ENCODE measurements around the gene CRYBA1.

The CRYBA1 gene

DNA sequence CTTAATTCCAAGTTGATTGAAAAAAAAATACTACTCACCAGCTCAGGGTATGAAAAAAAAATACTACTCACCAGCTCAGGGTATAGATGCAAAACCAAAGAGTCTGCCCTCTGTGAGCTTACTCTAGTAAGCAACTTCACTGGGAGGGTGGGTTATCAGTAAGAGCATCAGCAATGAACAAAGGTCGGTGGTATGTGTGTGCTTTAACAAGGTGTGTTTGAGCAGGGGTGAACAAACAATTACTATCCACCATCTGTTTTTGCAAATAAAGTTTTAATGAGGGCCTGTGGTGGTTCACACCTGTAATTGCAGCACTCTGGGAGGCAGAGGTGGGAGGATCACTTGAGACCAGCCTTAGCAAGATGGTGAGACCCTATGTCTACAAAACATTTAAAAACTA lies 27.3 kb downstream of the CRYBA1 start:
- TF ChIP-seq CTCF (IDR thresholded peaks at IDR 0.05; ENCODE audit: low read depth, low read length) (no peak), MYC (IDR thresholded peaks at IDR 0.05; ENCODE audit: low read depth, low read length) (no peak), POLR2A (IDR thresholded peaks at IDR 0.05; ENCODE audit: extremely low read depth, insufficient read length) (no peak), MAX (IDR thresholded peaks at IDR 0.05; ENCODE audit: low read depth, low read length) (no peak)
- no peak overlapping the region for H3K4me3 ChIP-seq (ENCODE audit: low read depth, low read length)
- no peak for DNase-seq (ENCODE audit: low read depth)

GRCh38 chr17:29278692-29279091 lies 32.0 kb downstream of the CRYBA1 start:
- no peak for DNase-seq (ENCODE audit: low read depth)
- TF ChIP-seq CTCF (IDR thresholded peaks at IDR 0.05; ENCODE audit: low read depth, low read length) (no peak), MAX (IDR thresholded peaks at IDR 0.05; ENCODE audit: low read depth, low read length) (no peak), POLR2A (IDR thresholded peaks at IDR 0.05; ENCODE audit: extremely low read depth, insufficient read length) (no peak)
- peak overlapping the region; percentile 23 for H3K4me3 ChIP-seq (ENCODE audit: low read depth, low read length)

GRCh38 chr17:29279397-29280070 lies 32.9 kb downstream of the CRYBA1 start:
- TF ChIP-seq MYC (IDR thresholded peaks at IDR 0.05; ENCODE audit: low read depth, low read length) (no peak), MAX (IDR thresholded peaks at IDR 0.05; ENCODE audit: low read depth, low read length) (no peak), POLR2A (IDR thresholded peaks at IDR 0.05; ENCODE audit: extremely low read depth, insufficient read length) (no peak), CTCF (IDR thresholded peaks at IDR 0.05; ENCODE audit: low read depth, low read length) (no peak)
- DNase-seq (ENCODE audit: low read depth), result peak; percentile 63

GRCh38 chr17:29283496-29283895 lies 36.8 kb downstream of the CRYBA1 start:
- TF ChIP-seq CTCF (IDR thresholded peaks at IDR 0.05; ENCODE audit: low read depth, low read length) (peak; percentile 12), POLR2A (IDR thresholded peaks at IDR 0.05; ENCODE audit: extremely low read depth, insufficient read length) (no peak)
- peak overlapping the region; percentile 51 for H3K4me3 ChIP-seq (ENCODE audit: low read depth, low read length)
- DNase-seq (ENCODE audit: low read depth), result no peak

More at GRCh38 chr17:29279397-29280070, 32.9 kb downstream of the CRYBA1 start:
- no peak overlapping the region for H3K4me3 ChIP-seq (ENCODE audit: low read depth, low read length)

DNA sequence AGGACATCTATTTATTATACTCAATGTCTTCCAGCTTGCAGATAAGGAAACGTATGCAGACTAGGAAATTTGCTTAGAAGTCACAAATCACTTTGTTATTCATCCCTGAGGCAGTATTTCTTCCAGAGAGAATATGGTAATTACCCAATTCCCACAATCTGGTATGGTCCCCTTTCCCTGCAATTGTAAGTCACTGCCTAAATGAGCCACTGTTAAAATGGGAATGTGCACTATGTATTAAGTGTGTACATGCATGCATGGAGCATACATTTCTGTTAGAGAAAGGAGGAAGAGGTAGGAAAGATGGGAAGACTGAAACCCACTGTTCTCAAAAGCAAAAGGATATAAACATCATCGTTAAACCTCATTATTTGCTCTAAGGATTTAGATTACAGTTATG lies 37.3 kb downstream of the CRYBA1 start:
- peak overlapping the region; percentile 51 for H3K4me3 ChIP-seq (ENCODE audit: low read depth, low read length)
- TF ChIP-seq CTCF (IDR thresholded peaks at IDR 0.05; ENCODE audit: low read depth, low read length) (no peak), MAX (IDR thresholded peaks at IDR 0.05; ENCODE audit: low read depth, low read length) (no peak), POLR2A (IDR thresholded peaks at IDR 0.05; ENCODE audit: extremely low read depth, insufficient read length) (no peak), MYC (IDR thresholded peaks at IDR 0.05; ENCODE audit: low read depth, low read length) (no peak)
- DNase-seq (ENCODE audit: low read depth), result no peak

DNA sequence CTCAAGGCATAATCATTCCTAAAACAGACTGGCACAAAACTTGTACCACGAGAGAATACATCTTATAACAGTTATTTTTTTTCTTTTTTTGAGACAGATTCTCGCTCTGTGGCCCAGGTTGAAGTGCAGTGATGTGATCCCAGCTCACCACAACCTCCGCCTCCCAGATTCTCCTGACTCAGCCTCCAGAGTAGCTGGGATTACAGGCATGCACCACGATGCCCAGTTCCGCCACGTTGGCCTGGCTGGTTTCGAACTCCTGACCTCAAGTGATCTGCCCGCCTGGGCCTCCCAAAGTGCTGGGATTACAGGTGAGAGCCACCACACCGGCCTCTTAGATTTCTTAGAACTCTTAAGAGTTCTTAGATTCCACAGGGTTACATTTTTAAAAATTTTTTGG lies 43.2 kb downstream of the CRYBA1 start:
- DNase-seq (ENCODE audit: low read depth), result no peak
- H3K4me3 ChIP-seq (ENCODE audit: low read depth, low read length), result peak overlapping the region; percentile 84
- TF ChIP-seq MYC (IDR thresholded peaks at IDR 0.05; ENCODE audit: low read depth, low read length) (no peak), POLR2A (IDR thresholded peaks at IDR 0.05; ENCODE audit: extremely low read depth, insufficient read length) (no peak), MAX (IDR thresholded peaks at IDR 0.05; ENCODE audit: low read depth, low read length) (no peak), CTCF (IDR thresholded peaks at IDR 0.05; ENCODE audit: low read depth, low read length) (no peak)

Data from NB4 (cell line).